Stimulated activated CD4-positive, alpha-beta T cell treated with anti-CD3 and anti-CD28 coated beads, Interleukin-15, amount 100 ng/mL, for 24 hours (primary cell): ENCODE results near the gene TFCP2.
A peak's percentile ranks its signal among the peaks of the same experiment; 100 is the strongest.
"Not testable (repeated sequence)": the region's sequence is repeated elsewhere in the genome, so short reads cannot be mapped to it uniquely, and the experiment has no call there.

Experiments
- DNase-seq: peaks from one replicate; pipeline ENCODE4 v3.0.0-alpha.2; 2020

The TFCP2 gene

GRCh38 chr12:51172515-51173431 lies at the start of gene TFCP2:
Gene TFCP2 (minus strand): TSS chr12:51173135. CDS start chr12:51172422, 713 bp downstream.
- DNase-seq: peak; percentile 96

GRCh38 chr12:51222461-51222860 lies 49.5 kb upstream of the TFCP2 start:
- DNase-seq: no peak

GRCh38 chr12:51219857-51220256 lies 46.9 kb upstream of the TFCP2 start:
- DNase-seq: not testable (repeated sequence)

GRCh38 chr12:51219322-51219721 lies 46.4 kb upstream of the TFCP2 start:
- DNase-seq: no peak

GRCh38 chr12:51218607-51219161 lies 45.7 kb upstream of the TFCP2 start:
- DNase-seq: peak; percentile 18

- peak; percentile 74 for DNase-seq
Observed at GRCh38 chr12:51217968-51218606, 45.2 kb upstream of the TFCP2 start, which contains the start of gene POU6F1. Gene POU6F1 (minus strand): TSS chr12:51218062. CDS start chr12:51206836, 11,226 bp downstream.

- peak; percentile 54 for DNase-seq
Observed at GRCh38 chr12:51217133-51217967, 44.4 kb upstream of the TFCP2 start.

GRCh38 chr12:51216642-51217041 lies 43.7 kb upstream of the TFCP2 start:
- DNase-seq: no peak

- DNase-seq: no peak
Observed at GRCh38 chr12:51214895-51215294, 42.0 kb upstream of the TFCP2 start.

- no peak for DNase-seq
Observed at GRCh38 chr12:51210690-51211395, 37.9 kb upstream of the TFCP2 start.

GRCh38 chr12:51209259-51209658 lies 36.3 kb upstream of the TFCP2 start:
- DNase-seq: no peak

GRCh38 chr12:51208016-51208660 lies 35.2 kb upstream of the TFCP2 start:
- no peak for DNase-seq

- DNase-seq: no peak
Observed at GRCh38 chr12:51205350-51205749, 32.4 kb upstream of the TFCP2 start.

- DNase-seq: no peak
Observed at GRCh38 chr12:51202718-51203117, 29.8 kb upstream of the TFCP2 start.

- DNase-seq: no peak
Observed at GRCh38 chr12:51200806-51201205, 27.9 kb upstream of the TFCP2 start.

- no peak for DNase-seq
Observed at GRCh38 chr12:51200156-51200555, 27.2 kb upstream of the TFCP2 start.

- DNase-seq: no peak
Observed at GRCh38 chr12:51199366-51199945, 26.5 kb upstream of the TFCP2 start.

GRCh38 chr12:51198568-51199365 lies 25.8 kb upstream of the TFCP2 start:
- DNase-seq: no peak

- no peak for DNase-seq
Observed at GRCh38 chr12:51197736-51198567, 25.0 kb upstream of the TFCP2 start.
